Cardiac muscle cell (in vitro differentiated cells and primary cell): Measurements from ENCODE around the gene CKS1B. TPM values are rescaled to one million over a fixed set of nuclear protein-coding genes. Genes with fewer than 3 reads are reported as not detected.

ENCODE experiments used
- DNase-seq, 2 donors: peaks; one replicate each; pipeline versions ENCODE4 v3.0.0 to v3.0.0-alpha.2; 2010 to 2017; ENCODE audit warnings: low read depth in 1 of 2, low spot score in 1 of 2
- H3K27ac ChIP-seq: fragments of 200-600 bp; sonication (generic); 2 replicates; pipeline ENCODE4 v1.5.1; 2016
- H3K27me3 ChIP-seq: fragments of 200-600 bp; sonication (generic); 2 replicates; pipeline ENCODE4 v1.6.0; 2016; ENCODE audit warnings: control low read depth
- H3K36me3 ChIP-seq: fragments of 200-600 bp; sonication (generic); 2 replicates; pipeline ENCODE4 v1.5.1; 2016; ENCODE audit warnings: control low read depth
- H3K4me1 ChIP-seq: fragments of 200-600 bp; sonication (generic); 2 replicates; pipeline ENCODE4 v1.8.1; 2017; ENCODE audit warnings: low read depth, mild to moderate bottlenecking, mixed run types
- H3K4me3 ChIP-seq: fragments of 200-600 bp; sonication (generic); 2 replicates; pipeline ENCODE4 v1.5.1; 2016; ENCODE audit warnings: mild to moderate bottlenecking
- H3K9me3 ChIP-seq: fragments of 200-600 bp; sonication (generic); 2 replicates; pipeline ENCODE4 v1.5.1; 2017; ENCODE audit warnings: low read depth, mild to moderate bottlenecking, control low read depth
- CTCF ChIP-seq: IDR thresholded peaks from 2 replicates; pipeline ENCODE4 v1.5.1; 2012; ENCODE audit warnings: low read depth, mild to moderate bottlenecking, low read length
- polyA plus RNA-seq: library from polyadenylated mRNA; unstranded; fragments of >200 nt; fragmentation: Nextera tagmentation; extraction: Ambion mirVana; gene quantifications from 2 replicates; pipeline ENCODE4 v1.2.1, GENCODE V29; 2016
- total RNA-seq: library from RNA; depleted of rRNA; stranded (reverse); fragments of >200 nt; gene quantifications from 2 replicates; pipeline ENCODE4 v1.2.3, GENCODE V29; 2016

CKS1B gene
- total and polyA plus RNA-seq, 2 experiments from 2014 or later: 96.5 to 157 TPM

GRCh38 chr1:155009221-155009711 lies 34.8 kb downstream of the CKS1B start:
- Histone ChIP-seq H3K27ac (no peak overlapping the region), H3K9me3 (no peaks in the 10 kb centered on the region), H3K4me3 (no peak overlapping the region), H3K36me3 (no peaks in the 10 kb centered on the region), H3K4me1 (no peaks in the 10 kb centered on the region), H3K27me3 (no peaks in the 10 kb centered on the region)
- no peak for DNase-seq
- no peak for TF ChIP-seq CTCF

- Histone ChIP-seq H3K36me3 (no peaks in the 10 kb centered on the region), H3K4me3 (no peak overlapping the region), H3K4me1 (no peaks in the 10 kb centered on the region), H3K27ac (no peak overlapping the region), H3K27me3 (no peaks in the 10 kb centered on the region), H3K9me3 (no peaks in the 10 kb centered on the region)
- no peak for DNase-seq
- TF ChIP-seq CTCF: no peak
Observed at GRCh38 chr1:155009742-155010141, 35.3 kb downstream of the CKS1B start.

- Histone ChIP-seq H3K4me1 (no peaks in the 10 kb centered on the region), H3K27ac (no peak overlapping the region)
Observed at GRCh38 chr1:155010211-155010918, 35.9 kb downstream of the CKS1B start.

GRCh38 chr1:155011004-155011416 lies 36.5 kb downstream of the CKS1B start:
- H3K36me3 ChIP-seq: no peaks in the 10 kb centered on the region
- TF ChIP-seq CTCF: no peak
- no peak for DNase-seq
- no peaks in the 10 kb centered on the region for H3K27me3 ChIP-seq
- H3K9me3 ChIP-seq: no peaks in the 10 kb centered on the region
- H3K4me1 ChIP-seq: no peaks in the 10 kb centered on the region
- H3K4me3 ChIP-seq: no peak overlapping the region
- H3K27ac ChIP-seq: no peak overlapping the region

More at GRCh38 chr1:155010211-155010918, 35.9 kb downstream of the CKS1B start:
- no peaks in the 10 kb centered on the region for H3K9me3 ChIP-seq
- no peak for DNase-seq
- H3K4me3 ChIP-seq: no peak overlapping the region
- H3K36me3 ChIP-seq: no peaks in the 10 kb centered on the region
- TF ChIP-seq CTCF: no peak
- no peaks in the 10 kb centered on the region for H3K27me3 ChIP-seq

DNA sequence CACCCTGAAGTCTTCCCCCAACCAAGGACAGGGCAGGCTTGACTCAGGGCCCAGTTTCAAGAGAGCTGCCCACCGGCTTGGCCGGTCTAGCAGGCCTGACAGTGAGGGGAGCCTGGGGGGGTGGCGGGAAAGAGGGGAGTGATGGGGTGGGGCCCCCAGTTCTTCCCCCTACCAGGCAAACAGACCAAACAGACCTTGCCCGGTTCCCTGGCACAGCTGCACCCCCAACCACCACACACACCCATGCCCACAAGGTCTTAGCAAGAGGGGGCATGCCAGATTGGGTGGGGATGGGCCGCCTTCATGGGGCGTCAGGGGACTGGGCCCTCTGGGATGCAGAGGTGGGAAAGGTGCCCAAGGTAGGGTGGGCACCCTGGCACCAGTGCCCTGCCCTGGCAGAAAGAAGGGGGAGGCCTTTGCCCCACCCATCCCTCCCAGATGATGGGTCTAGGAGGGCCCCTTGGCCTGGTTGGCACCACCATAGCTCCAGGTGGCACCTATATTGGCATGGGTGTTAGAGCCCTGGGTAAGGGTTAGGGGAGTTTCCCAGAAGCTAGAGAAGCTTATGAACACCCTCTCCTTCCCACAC lies 37.0 kb downstream of the CKS1B start:
- no peak for TF ChIP-seq CTCF
- no peak overlapping the region for H3K27ac ChIP-seq
- H3K27me3 ChIP-seq: no peaks in the 10 kb centered on the region
- no peak overlapping the region for H3K4me3 ChIP-seq
- DNase-seq: no peak
- H3K36me3 ChIP-seq: peaks cover 2% of the 10 kb centered on the region
- no peaks in the 10 kb centered on the region for H3K4me1 ChIP-seq
- H3K9me3 ChIP-seq: no peaks in the 10 kb centered on the region
